Smooth muscle cell (in vitro differentiated cells): ENCODE data around the gene AXDND1. TPM values are rescaled to one million over a fixed set of nuclear protein-coding genes. Genes with fewer than 3 reads are reported as not detected.

ENCODE experiments used
- DNase-seq: peaks from one replicate; lab custom pipeline; 2025; ENCODE audit not compliant: unreplicated experiment; lab: John Stamatoyannopoulos, UW
- H2AFZ ChIP-seq: fragments of 200-600 bp; sonication (generic); 2 replicates; pipeline ENCODE4 v1.6.0; 2016; ENCODE audit warnings: antibody characterized with exemption, low read depth, mild to moderate bottlenecking
- H3F3A ChIP-seq: fragments of 200-600 bp; sonication (generic); 2 replicates; pipeline ENCODE4 v1.6.0; 2017; ENCODE audit warnings: antibody characterized with exemption, low read depth
- H3K27ac ChIP-seq: fragments of 200-600 bp; sonication (generic); 2 replicates; pipeline ENCODE4 v1.5.1; 2016; ENCODE audit warnings: low read depth, mild to moderate bottlenecking
- H3K27me3 ChIP-seq: fragments of 200-600 bp; sonication (generic); 2 replicates; pipeline ENCODE4 v1.6.1; 2016; ENCODE audit warnings: low read depth, mild to moderate bottlenecking
- H3K36me3 ChIP-seq: fragments of 200-600 bp; sonication (generic); 2 replicates; pipeline ENCODE4 v1.5.1; 2016; ENCODE audit warnings: low read depth
- H3K4me1 ChIP-seq: fragments of 200-600 bp; sonication (generic); 2 replicates; pipeline ENCODE4 v1.5.1; 2016; ENCODE audit warnings: low read depth
- H3K4me2 ChIP-seq: fragments of 200-600 bp; sonication (generic); 2 replicates; pipeline ENCODE4 v1.6.0; 2016; ENCODE audit warnings: mild to moderate bottlenecking
- H3K4me3 ChIP-seq: fragments of 200-600 bp; sonication (generic); 2 replicates; pipeline ENCODE4 v1.5.1; 2016; ENCODE audit warnings: mild to moderate bottlenecking
- H3K79me2 ChIP-seq: fragments of 200-600 bp; sonication (generic); 2 replicates; pipeline ENCODE4 v1.6.0; 2016; ENCODE audit warnings: low read depth, mild to moderate bottlenecking
- H3K9ac ChIP-seq: fragments of 200-600 bp; sonication (generic); 2 replicates; pipeline ENCODE4 v1.6.0; 2016; ENCODE audit warnings: low read depth
- H3K9me3 ChIP-seq: fragments of 200-600 bp; sonication (generic); replicated peaks from 2 replicates; pipeline ENCODE4 v1.5.1; 2016; ENCODE audit warnings: low read depth
- H4K20me1 ChIP-seq: fragments of 200-600 bp; sonication (generic); 2 replicates; pipeline ENCODE4 v1.6.0; 2016; ENCODE audit warnings: low read depth
- WGBS: methylation state at CpG from one replicate; pipeline ENCODE4 v1.1.7; 2016; ENCODE audit warnings: low lambda C conversion rate; 5-methylcytosine and 5-hydroxymethylcytosine counted together
- polyA plus RNA-seq: library from polyadenylated mRNA; unstranded; fragments of >200 nt; fragmentation: Nextera tagmentation; extraction: Ambion mirVana; gene quantifications from 2 replicates; pipeline ENCODE4 v1.2.1, GENCODE V29; 2016
- total RNA-seq: library from RNA; depleted of rRNA; stranded (reverse); fragments of >200 nt; gene quantifications from 2 replicates; pipeline ENCODE4 v1.2.3, GENCODE V29; 2014
- TF ChIP-seq, protein P1 (sequence below): fragments of 200-600 bp; sonication (generic); IDR thresholded peaks from 2 replicates; pipeline ENCODE4 v1.5.1; 2017; ENCODE audit warnings: borderline replicate concordance, mild to moderate bottlenecking, antibody characterized with exemption; ENCODE audit not compliant: insufficient read depth, poor library complexity, severe bottlenecking

The AXDND1 gene
- total and polyA plus RNA-seq, 2 experiments from 2014 or later = 0.41 TPM; not detected in 1

DNA sequence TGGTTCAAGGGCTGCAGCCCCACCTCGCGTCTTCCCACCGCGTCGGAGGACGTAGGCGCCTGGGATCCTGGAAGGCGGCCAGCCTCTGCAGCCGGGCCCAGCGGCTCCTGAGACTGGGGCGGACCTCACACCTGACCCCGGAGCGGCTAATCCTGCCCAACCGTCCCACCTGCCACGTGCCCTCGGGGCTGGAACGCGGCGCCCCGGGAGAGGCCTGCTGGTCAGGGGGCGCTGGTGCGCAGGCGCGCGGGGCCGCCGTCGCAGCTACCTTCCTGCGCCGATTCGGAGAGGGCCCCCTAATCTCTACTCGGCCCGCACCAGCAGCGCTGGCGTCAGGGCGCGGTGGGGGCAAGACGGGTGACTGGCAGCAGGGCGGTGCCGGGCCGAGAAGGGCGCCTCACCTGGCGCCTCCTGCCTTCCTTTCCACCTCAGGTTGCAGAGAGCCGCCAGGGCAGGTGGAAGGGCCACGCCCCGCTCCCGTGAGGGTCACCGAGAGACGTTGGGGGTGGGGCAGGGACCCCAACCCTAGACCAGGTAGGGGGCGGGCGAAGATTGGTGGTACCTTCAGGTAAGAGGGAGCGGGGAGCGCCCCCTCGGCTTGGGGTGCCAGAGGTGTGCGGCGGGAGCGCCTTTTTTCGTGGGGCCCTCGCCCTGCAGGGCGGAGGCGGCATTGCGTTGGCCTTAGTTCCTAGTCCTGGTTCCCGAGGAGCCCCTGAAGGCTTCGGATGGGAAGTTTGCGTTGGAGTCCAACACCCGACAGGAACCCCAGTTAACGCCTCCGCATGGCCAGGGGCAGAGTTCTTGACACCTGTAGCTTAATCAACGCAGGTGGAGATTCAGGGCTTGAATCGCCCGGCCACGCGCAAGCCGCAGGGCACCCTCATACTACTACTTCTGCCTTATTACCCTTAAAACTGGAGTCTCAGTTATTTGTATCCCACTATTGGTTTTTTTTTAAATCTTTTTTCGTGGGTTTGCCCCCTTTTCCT lies 226.1 kb downstream of the AXDND1 start, which contains the start of gene TDRD5:
Gene TDRD5 (plus strand): TSS at position 241 of the 989 bp plus-strand sequence. CDS start 784 bp downstream, outside the sequence.
- H3K9ac ChIP-seq = no peak within 1 kb of the TSS
- no peaks in the 10 kb centered on the region for H3K9me3 ChIP-seq
- no peaks in the 10 kb centered on the region for H3K4me1 ChIP-seq
- 83% methylated on average over 56 of the region's 75 CpGs for WGBS
- no peak within 1 kb of the TSS for H3K27ac ChIP-seq
- H3K4me2 ChIP-seq = no peak within 1 kb of the TSS
- no peaks in the 10 kb centered on the region for H3F3A ChIP-seq
- no peaks in the 10 kb centered on the region for H4K20me1 ChIP-seq
- DNase-seq = no peak
- H3K4me3 ChIP-seq = no peak within 1 kb of the TSS
- TF ChIP-seq, protein P1, sequence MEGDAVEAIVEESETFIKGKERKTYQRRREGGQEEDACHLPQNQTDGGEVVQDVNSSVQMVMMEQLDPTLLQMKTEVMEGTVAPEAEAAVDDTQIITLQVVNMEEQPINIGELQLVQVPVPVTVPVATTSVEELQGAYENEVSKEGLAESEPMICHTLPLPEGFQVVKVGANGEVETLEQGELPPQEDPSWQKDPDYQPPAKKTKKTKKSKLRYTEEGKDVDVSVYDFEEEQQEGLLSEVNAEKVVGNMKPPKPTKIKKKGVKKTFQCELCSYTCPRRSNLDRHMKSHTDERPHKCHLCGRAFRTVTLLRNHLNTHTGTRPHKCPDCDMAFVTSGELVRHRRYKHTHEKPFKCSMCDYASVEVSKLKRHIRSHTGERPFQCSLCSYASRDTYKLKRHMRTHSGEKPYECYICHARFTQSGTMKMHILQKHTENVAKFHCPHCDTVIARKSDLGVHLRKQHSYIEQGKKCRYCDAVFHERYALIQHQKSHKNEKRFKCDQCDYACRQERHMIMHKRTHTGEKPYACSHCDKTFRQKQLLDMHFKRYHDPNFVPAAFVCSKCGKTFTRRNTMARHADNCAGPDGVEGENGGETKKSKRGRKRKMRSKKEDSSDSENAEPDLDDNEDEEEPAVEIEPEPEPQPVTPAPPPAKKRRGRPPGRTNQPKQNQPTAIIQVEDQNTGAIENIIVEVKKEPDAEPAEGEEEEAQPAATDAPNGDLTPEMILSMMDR = no peak
- no peaks in the 10 kb centered on the region for H3K79me2 ChIP-seq
- H2AFZ ChIP-seq = no peak within 1 kb of the TSS
- peaks cover 53% of the 10 kb centered on the region for H3K27me3 ChIP-seq
- H3K36me3 ChIP-seq = no peaks in the 10 kb centered on the region

DNA sequence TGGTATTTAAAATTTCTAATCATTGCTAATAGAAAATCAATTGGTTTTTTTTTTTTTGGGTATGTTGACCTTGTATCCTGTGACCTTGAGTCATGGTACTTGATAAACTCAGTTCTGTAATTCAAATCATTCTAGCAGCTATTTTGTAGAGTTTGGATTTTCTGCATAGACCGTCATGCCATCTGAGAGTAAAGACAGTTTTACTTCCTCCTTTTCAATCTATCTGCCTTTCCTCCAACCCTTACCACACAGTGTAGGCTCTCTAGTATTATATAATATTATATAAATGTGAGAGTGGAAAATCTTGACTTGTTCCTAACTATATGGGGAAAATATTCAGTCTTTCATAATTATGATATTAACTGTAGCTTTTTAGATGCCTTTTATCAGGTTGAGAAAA lies 232.9 kb downstream of the AXDND1 start:
- Histone ChIP-seq H3K4me2 (no peak overlapping the region), H3K79me2 (no peaks in the 10 kb centered on the region), H3F3A (no peaks in the 10 kb centered on the region), H3K36me3 (no peaks in the 10 kb centered on the region), H3K9ac (no peak overlapping the region), H3K27ac (no peak overlapping the region), H3K27me3 (peaks cover 29% of the 10 kb centered on the region), H3K4me1 (no peaks in the 10 kb centered on the region), H3K9me3 (no peaks in the 10 kb centered on the region), H2AFZ (no peak overlapping the region), H3K4me3 (no peak overlapping the region), H4K20me1 (no peaks in the 10 kb centered on the region)
- WGBS = 73% methylated on average over 1 of the region's 1 CpG
- no peak for DNase-seq
- TF ChIP-seq, protein P1 = no peak

- H3K79me2 ChIP-seq = no peaks in the 10 kb centered on the region
- peaks cover 18% of the 10 kb centered on the region for H3K27me3 ChIP-seq
- no peaks in the 10 kb centered on the region for H3K36me3 ChIP-seq
- H3F3A ChIP-seq = no peaks in the 10 kb centered on the region
- no peak overlapping the region for H2AFZ ChIP-seq
- no peak overlapping the region for H3K9ac ChIP-seq
- H3K4me1 ChIP-seq = no peaks in the 10 kb centered on the region
- H3K4me2 ChIP-seq = no peak overlapping the region
- TF ChIP-seq, protein P1 = peak; percentile 47
- H4K20me1 ChIP-seq = no peaks in the 10 kb centered on the region
- no peak for DNase-seq
- H3K27ac ChIP-seq = no peak overlapping the region
- H3K9me3 ChIP-seq = no peaks in the 10 kb centered on the region
- no peak overlapping the region for H3K4me3 ChIP-seq
Measured at GRCh38 chr1:179599623-179600249, 234.0 kb downstream of the AXDND1 start.
